Stimulated activated CD8-positive, alpha-beta memory T cell treated with anti-CD3 and anti-CD28 coated beads, Interleukin-2, amount 100 ng/mL, for 1 hour (primary cell): Measurements from ENCODE around the gene RNPS1.
"Not testable (repeated sequence)": the region's sequence is repeated elsewhere in the genome, so short reads cannot be mapped to it uniquely, and the experiment has no call there.

ENCODE experiments used
- DNase-seq, 2 donors: peaks; one replicate each; pipeline ENCODE4 v3.0.0-alpha.2; 2020; ENCODE audit warnings: low read depth in 2 of 2

RNPS1 gene

DNA sequence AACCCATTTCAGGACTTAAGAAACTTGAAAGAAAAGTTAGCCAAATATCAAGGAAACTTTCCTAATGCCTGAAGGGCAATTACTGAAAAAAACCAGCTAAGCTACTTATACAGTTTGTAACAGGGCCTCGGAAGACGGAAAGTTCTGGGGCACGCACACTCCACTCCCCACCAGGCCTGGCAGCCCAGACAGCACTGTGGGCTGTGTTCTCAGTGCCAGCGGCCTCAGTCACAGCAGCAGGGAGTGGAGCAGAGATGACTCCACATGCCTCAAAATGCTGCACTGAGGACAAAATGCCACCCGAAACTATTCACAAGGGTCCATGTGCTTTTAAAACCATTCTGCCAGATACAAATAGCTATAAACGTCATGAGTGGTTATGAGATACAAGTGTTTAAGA lies 10.2 kb downstream of the RNPS1 start:
- no peak for DNase-seq

DNA sequence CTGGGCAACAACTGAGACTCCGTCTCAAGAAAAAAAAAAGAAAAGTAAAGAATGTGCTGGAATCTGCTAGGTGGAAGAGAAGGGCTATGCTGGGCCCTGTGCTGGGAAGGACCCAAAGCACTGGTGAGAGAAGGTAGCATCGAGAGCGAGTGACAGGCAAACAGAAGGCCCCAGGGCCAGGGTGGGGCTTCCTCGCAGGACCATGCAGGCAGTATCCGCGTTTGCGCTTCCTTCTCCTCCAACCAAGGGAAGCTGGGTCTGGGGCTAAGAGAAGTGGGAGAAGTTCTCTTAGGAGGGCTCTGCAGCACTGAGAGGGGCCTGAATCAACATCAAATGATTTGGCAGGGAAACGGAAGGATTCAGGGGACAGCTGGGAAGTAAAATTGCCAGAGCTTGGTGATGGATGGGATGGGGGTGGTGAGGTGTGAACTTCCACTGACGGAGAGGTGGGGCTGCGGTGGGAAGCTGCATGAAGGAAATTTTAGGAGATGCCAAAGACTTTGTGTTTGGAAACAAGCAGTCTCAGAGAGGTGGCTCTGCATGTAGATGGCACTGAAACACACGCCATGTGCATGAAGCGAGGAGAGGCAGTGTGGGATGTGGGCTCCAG lies 11.3 kb downstream of the RNPS1 start:
- DNase-seq: no peak

DNA sequence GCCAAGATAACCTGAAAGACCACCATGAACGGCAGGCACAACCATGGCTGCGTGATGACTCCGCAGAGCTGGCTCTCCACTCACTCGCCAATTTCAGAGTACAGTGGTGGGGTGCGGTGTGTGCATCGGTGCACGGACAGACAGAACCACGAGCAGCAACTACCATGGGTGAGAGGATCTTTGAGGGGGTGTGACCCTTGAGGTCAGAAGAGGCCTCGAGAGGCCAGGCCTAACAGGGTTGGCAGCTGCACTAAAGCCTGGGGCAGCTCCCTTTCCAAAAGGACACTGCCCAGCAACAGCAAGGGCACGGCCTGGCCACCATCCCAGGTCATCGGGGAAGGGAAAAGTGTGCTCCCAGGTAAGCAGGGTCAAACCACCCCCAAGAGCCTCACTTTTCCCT lies 14.6 kb downstream of the RNPS1 start:
- DNase-seq: no peak

DNA sequence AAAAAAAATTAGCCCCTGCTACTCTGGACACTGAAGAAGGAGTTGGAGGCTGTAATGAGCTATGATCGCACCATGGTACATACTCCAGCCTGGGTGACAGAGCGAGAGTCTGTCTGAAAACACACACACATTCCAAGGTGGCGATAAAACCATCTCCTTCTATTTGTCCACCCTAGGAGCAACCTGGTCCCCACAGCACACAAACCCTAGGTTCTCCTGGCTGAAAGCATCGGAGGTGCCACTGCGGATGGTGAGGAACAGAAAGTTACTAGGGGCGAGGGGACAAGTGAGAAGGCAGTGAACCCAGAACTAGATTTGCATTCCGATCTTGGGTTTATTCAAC lies 15.1 kb downstream of the RNPS1 start:
- no peak for DNase-seq

DNA sequence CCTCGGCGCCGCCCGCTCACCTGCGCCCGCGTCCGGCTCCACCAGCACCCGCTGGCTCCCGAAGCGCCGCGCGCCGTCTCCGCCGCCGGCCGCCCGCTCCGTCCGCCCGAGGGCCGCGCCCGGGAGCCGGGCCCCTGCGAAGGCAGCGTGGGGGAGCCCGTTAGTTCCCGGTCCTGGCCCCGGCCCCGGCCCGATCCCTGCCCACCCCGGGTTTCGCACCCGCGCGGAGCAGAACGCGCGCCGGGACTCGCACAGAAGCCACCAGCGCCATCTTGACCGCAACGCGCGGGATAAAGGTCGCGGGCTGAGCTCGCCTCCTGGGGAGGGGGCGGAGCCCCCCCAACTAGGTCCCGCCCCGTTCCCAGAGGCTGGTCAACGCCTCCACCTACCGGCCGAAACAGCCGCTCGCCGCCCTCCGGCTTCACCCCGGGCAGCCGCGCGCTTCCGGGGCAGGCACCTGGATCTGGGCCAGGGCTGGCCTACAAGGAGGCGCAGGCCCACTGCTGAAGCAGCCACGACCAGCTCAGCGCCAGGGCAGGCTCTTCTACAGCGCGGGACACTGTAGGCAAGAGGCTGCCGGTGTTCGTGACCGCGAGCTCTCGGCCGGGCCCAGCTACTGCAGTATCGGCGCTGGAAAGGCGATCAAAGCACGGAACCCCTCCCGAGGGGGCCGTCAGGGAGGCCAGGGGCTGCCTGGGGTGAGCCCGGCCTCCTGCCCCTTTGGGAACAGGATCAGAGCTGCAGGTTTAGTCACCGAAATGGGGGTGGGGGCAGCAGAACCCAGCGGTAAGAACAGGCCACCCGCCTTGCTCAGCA lies 16.4 kb downstream of the RNPS1 start, which contains the start of gene ECI1:
ECI1 (minus strand) TSS at position 292 of the 816 bp plus-strand sequence; CDS start at position 271, 21 bp downstream.
- peak; percentile 62 to 67 for DNase-seq

DNA sequence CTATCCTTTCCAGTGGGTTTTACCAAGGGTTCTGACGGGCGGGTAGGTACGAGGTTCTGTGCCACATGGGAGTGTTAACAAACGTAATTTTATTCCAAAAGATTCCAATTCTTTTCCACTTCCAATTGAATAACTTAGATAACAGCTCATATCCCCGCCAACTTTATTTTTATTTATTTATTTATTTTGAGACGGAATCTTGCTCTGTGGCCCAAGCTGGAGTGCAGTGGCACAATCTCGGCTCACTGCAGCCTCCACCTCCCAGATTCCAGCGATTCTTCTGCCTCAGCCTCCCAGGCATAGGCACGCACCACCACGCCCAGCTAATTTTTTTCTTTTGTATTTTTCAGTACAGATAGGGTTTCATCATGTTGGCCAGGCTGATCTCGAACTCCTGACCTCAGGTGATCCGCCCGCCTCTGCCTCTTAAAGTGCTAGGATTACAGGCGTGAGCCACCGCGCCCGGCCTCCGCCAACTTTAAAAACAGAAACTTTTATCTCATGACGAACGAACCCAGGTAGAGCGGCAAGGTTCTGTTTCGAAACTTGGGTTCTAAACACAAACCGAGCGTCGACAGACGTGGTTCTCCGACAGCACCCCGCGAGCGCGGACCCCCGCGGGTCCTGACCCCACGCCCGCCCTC lies 17.2 kb downstream of the RNPS1 start:
- peak in 1 of 2 donors; percentile 9 for DNase-seq

DNA sequence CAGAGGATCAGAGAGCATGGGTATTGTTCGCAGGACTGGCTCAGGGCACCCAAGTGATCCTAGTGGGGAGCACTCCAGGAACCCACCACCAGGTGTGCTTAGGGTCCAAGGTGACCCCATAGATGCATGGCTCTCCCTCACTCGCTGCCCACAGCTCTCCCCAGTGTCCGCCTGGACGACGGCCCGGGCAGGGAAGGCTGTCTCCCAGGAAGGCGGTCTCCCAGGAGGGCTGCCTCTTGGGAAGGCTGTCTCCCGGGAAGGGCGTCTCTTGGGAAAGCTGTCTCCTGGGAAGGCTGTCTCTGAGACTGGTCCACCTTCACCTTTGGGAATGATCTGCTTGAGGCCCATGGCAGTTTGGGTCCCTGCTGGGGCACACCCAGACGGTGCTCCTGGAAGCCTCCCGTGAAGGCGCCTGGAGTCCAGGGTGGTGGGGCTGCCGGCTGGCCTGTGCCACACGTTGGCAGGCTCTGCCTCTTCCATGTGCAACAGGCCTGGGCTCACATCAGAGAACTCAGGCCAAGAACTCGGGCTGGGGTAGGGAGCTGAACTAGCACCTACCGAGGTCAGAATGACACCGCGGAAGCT lies 21.5 kb downstream of the RNPS1 start:
- no peak for DNase-seq

DNA sequence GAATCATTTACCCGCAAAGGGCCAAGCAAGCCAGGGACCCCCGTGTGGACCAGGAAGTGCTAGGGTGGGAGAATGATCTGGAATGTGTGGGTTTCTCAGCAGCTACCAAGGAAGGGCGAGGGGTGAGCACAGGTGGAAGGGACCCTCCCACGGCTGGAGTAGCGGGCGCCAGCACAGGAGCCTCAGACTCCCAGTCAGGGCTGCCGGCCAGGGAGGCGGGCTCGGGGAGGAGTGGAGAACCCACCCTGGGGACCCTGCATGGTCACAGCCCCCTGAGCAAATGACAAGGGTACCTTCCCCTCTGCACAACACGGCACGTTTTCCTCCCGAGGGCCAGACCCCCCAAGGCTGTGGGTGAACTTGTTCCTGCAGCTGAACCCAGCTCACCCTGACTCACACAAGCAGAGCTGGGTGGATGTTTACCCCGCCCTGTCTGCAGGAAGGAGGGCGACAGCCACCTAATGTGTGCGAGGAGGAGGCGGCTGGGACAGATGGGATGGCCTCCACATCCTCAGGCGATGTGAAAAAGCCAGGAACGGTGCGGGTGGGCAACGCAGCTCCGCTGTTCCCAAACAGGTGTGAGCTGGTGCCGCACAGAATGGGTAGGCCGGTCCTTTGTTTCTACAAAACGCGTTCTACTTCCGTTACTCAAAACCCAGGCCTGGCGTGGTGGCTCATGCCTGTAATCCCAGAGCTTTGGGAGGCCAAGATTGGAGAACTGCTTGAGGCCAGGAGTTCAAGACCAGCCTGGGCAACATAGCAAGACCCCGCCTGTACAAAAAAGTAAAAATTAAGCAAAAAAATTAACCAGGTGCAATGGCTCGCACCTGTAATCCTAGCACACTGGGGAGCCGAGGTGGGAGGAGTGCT lies 22.8 kb downstream of the RNPS1 start:
- no peak for DNase-seq

DNA sequence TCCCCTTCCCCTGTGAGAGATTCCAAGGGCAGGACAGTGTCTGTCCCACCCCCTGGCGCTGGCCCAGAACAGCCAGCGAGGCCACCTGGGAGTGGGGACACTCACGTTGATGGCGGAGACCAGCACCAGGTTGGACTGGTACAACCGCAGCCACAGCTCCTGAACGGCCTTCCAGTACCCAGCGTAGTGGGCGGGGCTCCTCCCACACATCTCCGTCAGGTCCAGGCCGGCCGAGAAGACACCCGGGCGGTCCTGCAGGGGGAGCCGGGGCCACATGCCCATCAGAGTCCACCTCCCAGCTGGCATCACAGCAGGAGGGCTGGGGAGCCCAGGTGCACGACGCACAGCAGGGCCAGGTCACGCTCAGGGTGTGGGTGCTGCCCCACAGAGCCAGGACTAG lies 23.6 kb downstream of the RNPS1 start:
- DNase-seq: no peak

DNA sequence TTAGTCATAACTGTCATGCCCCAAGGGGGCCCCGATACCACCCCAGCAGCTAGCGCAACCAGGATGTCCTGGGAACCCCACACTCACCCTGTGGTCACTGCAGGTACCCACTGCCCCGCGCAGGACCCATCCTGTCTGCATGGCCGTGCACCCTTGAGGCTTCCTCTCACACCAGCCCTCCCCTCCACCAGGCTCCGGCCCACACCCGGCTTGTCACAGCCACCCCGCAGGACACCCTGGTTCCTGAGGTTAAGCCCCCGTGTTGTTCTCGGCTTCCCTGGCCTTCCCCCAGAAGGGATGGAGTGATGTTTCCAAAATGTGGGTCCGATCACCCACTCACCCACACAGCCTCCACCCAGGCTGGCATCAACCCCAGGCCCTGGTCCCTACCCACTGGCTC lies 24.1 kb downstream of the RNPS1 start:
- DNase-seq: no peak

DNA sequence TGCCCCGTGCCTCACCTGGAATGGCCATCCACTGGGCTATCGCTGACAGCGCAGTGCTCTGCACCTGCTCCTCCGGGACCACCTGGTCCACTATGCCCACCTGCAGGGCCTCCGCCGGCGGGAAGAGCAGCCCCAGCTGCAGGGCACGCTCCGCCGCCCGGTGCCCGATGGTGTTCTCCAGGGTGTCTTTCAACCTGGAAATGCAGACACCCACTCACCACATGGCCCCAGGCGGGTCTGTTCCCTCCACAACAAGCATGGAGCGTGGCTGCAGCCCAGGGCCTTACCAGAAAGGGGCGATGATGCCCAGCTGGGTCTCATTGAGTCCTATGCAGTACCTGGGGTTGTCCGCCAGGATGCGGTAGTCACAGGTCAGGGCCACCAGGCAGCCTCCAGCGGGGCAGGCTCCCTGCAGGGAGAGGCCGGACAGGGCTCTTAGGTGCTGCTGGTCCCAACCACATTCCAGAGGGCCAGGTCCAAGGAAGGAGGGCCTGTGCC lies 24.8 kb downstream of the RNPS1 start:
- no peak for DNase-seq

DNA sequence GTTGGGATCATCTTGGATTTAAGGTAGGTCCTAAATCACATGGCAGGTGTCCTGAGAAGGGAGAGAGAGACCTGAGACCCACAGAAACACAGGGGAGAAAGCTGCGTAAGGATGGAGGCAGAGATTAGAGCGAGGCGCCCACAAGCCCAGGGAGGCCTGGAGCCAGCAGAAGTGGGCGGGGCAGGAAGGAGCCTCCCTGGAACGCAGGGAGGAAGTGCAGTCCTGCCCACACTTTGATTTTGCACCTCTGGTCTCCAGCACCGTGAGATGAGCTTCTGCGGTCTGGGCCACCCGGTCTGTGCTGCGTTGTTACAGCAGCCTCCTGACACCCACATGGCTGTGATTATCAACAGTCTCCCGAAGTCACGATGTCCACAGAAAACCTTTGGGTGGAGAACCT lies 25.3 kb downstream of the RNPS1 start:
- no peak for DNase-seq

DNA sequence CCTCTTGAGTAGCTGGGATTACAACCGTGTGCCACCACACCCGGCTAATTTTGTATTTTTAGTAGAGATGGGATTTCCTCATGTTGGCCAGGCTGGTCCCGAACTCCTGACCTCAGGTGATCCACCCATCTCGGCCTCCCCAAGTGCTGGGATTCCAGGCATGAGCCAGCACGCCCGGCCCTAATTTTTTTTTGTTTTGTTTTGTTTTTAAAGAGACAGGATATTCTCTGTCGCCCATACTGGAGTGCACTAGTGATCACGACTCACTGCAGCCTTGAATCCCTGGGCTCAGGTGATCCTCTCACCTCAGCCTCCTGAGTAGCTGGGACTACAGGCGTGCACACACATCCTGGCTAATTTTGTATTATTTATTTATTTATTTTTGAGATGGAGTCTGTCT lies 27.6 kb downstream of the RNPS1 start:
- DNase-seq: not testable (repeated sequence)

DNA sequence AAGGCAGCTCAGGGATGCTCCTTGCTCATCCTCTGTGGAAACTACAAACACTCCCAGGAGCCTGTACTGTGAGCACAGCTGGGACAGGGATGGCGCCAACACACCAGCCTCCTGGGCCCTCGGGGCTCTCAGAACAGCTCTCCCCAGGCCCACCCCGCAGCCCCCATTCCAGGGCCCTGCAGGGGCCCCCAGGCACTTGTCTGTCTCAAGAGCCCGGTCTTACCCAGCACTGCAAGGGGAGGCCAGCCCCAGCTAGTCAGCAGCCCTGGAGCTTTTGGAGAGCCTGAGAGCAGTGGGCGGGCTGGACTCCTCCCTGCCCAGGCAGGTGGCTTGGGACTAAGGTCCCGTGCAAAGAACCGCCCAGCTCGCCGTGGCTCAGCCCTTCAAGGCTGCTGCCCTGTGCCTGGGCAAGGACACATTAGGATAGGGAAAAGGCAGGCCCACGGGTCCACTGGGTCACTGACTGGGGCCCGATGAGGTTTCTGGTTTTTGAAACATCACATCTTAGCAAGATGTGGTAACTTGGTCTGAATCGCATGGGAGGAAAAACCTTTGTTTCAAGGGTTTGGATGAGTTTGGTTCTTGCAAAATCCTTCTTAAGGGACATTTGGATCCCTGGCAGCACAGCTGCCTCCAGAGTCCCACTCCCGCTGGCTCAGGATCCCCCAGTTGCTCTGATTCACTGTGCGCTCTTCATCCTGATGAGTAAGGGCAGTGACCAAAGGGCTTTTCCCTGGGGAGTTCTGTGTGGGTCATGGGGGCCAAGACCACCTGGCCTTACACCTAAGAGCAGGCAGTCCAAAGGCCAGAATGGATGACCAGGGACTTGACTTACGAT lies 28.9 kb downstream of the RNPS1 start:
- no peak for DNase-seq

DNA sequence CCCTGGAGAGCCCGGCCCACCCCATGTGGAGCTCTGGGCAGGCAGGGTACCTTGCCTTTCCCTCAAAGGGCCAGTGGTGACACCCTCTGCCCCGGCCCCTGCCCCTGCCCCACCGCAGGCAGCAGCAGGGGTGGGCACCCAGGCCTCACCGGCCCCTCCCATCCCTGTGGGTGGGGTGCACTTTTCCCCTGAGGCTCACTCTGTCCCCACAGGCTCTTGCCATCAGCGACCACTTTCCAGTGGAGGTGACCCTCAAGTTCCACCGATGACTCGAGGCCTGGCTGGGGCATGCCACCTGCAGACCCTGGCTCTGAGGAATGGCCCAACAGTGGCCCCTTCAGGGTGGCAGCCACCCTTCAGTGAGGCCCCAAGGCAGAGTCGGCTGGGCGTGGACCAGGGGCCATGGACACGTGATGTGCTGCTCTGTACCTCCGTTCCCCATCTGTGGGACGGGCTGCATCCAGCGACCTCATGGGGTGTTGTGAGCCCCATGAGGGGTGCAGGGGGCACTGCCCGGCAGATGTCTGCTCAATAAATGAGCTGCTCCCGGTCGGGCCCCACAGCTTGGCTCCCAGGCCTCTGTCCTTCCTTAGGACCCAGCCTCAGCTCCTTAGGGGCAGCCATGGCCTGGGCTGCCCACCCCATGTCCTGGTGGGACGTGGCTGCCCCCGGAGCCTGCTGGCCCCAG lies 29.6 kb downstream of the RNPS1 start:
- DNase-seq: no peak

DNA sequence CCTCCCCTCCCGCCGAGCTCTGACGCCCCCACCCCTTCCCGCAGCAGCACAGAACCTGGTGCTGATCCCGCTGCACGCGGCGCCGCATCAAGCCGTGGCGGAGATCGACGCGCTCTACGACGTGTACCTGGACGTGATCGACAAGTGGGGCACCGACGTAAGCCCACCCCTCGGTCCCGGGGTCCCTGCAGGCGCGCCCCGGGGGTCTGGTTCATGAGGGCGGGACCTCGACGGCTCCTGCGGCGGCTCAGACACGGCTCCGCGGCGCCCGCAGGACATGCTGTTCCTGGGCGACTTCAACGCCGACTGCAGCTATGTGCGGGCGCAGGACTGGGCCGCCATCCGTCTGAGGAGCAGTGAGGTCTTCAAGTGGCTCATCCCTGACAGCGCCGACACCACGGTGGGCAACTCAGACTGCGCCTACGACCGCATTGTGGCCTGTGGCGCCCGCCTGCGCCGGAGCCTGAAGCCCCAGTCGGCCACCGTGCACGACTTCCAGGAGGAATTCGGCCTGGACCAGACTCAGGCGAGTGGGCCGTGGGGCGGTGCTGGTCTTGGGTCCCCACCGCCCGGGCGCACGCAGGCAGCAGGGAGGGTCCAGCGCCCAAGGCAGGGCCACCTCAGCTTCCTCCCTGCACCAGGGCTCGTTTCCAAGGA lies 30.3 kb downstream of the RNPS1 start:
- DNase-seq: no peak

DNA sequence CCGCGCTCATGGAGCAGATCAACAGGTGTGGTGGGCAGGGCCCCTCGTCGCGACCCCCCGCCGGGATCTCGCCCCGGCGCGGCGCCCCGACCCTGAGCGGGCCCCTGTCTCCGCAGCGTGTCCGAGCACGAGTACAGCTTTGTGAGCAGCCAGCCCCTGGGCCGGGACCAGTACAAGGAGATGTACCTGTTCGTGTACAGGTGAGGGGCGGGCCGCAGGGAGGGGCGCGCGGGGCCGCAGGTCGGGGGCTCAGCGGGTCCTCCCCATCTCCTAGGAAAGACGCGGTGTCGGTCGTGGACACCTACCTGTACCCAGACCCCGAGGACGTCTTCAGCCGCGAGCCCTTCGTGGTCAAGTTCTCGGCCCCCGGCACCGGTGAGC lies 30.8 kb downstream of the RNPS1 start:
- no peak for DNase-seq

DNA sequence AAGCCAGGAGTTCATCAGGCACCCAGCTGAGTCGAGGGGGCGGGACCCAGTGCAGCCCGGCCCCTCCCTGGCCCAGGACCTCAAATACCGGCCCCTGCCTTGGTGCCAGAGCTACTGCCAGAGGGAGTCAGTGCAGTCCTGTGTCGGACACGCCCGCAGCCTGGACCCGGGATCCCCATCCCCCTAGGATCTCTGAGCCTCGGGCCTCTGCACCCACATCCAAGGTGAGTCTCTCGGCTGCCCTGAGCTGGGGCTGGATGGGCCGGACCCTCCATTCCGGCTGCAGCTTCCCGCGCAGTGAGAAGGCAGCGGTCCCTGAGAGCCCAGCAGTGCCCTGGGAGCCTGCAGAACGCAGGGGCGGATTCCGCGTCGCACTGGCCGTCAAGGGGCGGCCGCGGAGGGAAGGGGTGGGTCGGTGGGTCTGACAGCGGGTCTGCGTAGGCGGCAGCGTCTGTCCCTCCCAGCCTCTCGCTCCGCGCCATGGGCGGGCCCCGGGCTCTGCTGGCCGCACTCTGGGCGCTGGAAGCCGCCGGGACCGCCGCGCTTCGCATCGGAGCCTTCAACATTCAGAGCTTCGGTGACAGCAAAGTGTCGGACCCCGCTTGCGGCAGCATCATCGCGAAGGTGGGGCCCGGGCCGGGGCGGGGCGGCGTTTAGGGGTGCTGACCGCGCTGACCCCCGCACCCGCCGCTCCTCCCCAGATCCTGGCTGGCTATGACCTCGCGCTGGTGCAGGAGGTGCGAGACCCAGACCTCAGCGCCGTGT lies 31.4 kb downstream of the RNPS1 start, which contains the start of gene DNASE1L2:
DNASE1L2 (plus strand) TSS at position 108 of the 765 bp plus-strand sequence; CDS start at position 481, 373 bp downstream.
- no peak for DNase-seq
